GM12878 (cell line): ENCODE data around the gene TATDN2. TPM values are rescaled to one million over a fixed set of nuclear protein-coding genes. Genes with fewer than 3 reads are reported as not detected.

Experiments
- ATAC-seq: fragments of 200-7000 bp; cut with Tn5 transposase; 3 replicates; pipeline ENCODE4 v1.9.1; 2020; ENCODE audit warnings: mild to moderate bottlenecking, moderate library complexity
- BruUV-seq: library from RNA; stranded (reverse); fragments of 400-500 nt; replicated peaks from 2 replicates; lab custom pipeline; 2021; lab: Mats Ljungman, UMichigan
- CTCF ChIA-PET: fragments of 300-600 bp; sonication (Branson Sonifier 250); formaldehyde crosslinking; extraction: SDS; loops from one replicate; lab custom pipeline; 2021; ENCODE audit warnings: inconsistent platforms; lab: Yijun Ruan, JAX
- POLR2A ChIA-PET: fragments of 350-600 bp; formaldehyde crosslinking; extraction: SDS; loops from one replicate; lab custom pipeline; 2021; ENCODE audit warnings: inconsistent platforms; lab: Charles Lee
- RAD21 ChIA-PET: fragments of 300-600 bp; sonication (Branson Sonifier 250); formaldehyde crosslinking; loops from one replicate; lab custom pipeline; 2023; ENCODE audit warnings: antibody characterized with exemption; ENCODE audit not compliant: unreplicated experiment; lab: Charles Lee
- SMC1A ChIA-PET: fragments of 300-600 bp; sonication (Branson Sonifier 250); formaldehyde crosslinking; loops from one replicate; lab custom pipeline; 2023; ENCODE audit not compliant: unreplicated experiment, uncharacterized antibody; lab: Charles Lee
- DNase-seq: peaks from one replicate; pipeline ENCODE4 v3.0.0-alpha.2; 2011; ENCODE audit warnings: low read depth, low spot score
- FAIRE-seq: peaks from 3 replicates; lab custom pipeline; 2011; peaks lifted over from hg19 to GRCh38; lab: Jason Lieb, UNC
- H2AFZ ChIP-seq: 2 replicates; pipeline ENCODE4 v1.6.0; 2011; ENCODE audit warnings: low read depth, low read length, control low read depth; ENCODE audit not compliant: control insufficient read depth
- H3K27ac ChIP-seq: 2 replicates; pipeline ENCODE4 v1.5.1; 2011; ENCODE audit warnings: control low read depth; ENCODE audit not compliant: control insufficient read depth, insufficient read depth
- H3K27me3 ChIP-seq, 2 experiments: replicated peaks in 1 of 2; 2 replicates each; pipeline versions ENCODE4 v1.6.0 to v1.6.1; 2011; ENCODE audit warnings: low read length in 1 of 2; ENCODE audit not compliant: control insufficient read depth in 2 of 2, insufficient read depth in 2 of 2
- H3K36me3 ChIP-seq, 2 experiments: 2 replicates each; pipeline ENCODE4 v1.5.1; 2011; ENCODE audit warnings: low read length in 1 of 2; ENCODE audit not compliant: control insufficient read depth in 2 of 2, insufficient read depth in 2 of 2
- H3K4me1 ChIP-seq: 2 replicates; pipeline ENCODE4 v1.6.1; 2011; ENCODE audit warnings: mild to moderate bottlenecking, low read length, moderate library complexity, mixed read lengths; ENCODE audit not compliant: control insufficient read depth, insufficient read depth
- H3K4me2 ChIP-seq: 2 replicates; pipeline ENCODE4 v1.6.0; 2011; ENCODE audit warnings: control low read depth; ENCODE audit not compliant: control insufficient read depth, insufficient read depth
- H3K4me3 ChIP-seq: fragments of 200-600 bp; sonication (generic); 2 replicates; pipeline ENCODE4 v1.5.1; 2016
- H3K79me2 ChIP-seq: 2 replicates; pipeline ENCODE4 v1.6.0; 2011; ENCODE audit warnings: low read length; ENCODE audit not compliant: control insufficient read depth, insufficient read depth
- H3K9ac ChIP-seq: 2 replicates; pipeline ENCODE4 v1.8.0; 2011; ENCODE audit warnings: low read length, control low read depth, mixed read lengths; ENCODE audit not compliant: control insufficient read depth, insufficient read depth
- H3K9me3 ChIP-seq: replicated peaks from 3 replicates; pipeline ENCODE4 v1.5.1; 2011; ENCODE audit warnings: mild to moderate bottlenecking, low read length; ENCODE audit not compliant: control insufficient read depth, insufficient read depth
- H4K20me1 ChIP-seq: 2 replicates; pipeline ENCODE4 v1.6.0; 2011; ENCODE audit not compliant: control insufficient read depth, insufficient read depth
- ATF7 ChIP-seq: fragments of 450-650 bp; IDR thresholded peaks from 2 replicates; pipeline ENCODE4 v1.6.1; 2016; ENCODE audit warnings: low read depth, mild to moderate bottlenecking
- BACH1 ChIP-seq: fragments of 450-650 bp; IDR thresholded peaks from 2 replicates; pipeline ENCODE4 v1.6.1; 2017; ENCODE audit warnings: mild to moderate bottlenecking, borderline replicate concordance
- CBFB ChIP-seq: IDR thresholded peaks from 2 replicates; pipeline ENCODE4 v1.6.1; 2016; ENCODE audit warnings: antibody characterized with exemption, low read depth
- CREB1 ChIP-seq: IDR thresholded peaks from 2 replicates; pipeline ENCODE4 v1.6.1; 2012; ENCODE audit warnings: low read depth, mild to moderate bottlenecking, inconsistent platforms
- FOXM1 ChIP-seq: IDR thresholded peaks from 2 replicates; pipeline ENCODE4 v1.6.1; 2012; ENCODE audit warnings: low read depth, mild to moderate bottlenecking, inconsistent platforms, low read length, moderate library complexity
- HSF1 ChIP-seq: fragments of 150-350 bp; IDR thresholded peaks from 2 replicates; pipeline ENCODE4 v1.6.1; 2014; ENCODE audit warnings: mild to moderate bottlenecking, low read depth, low read length
- IKZF2 ChIP-seq, 2 experiments: fragments of 450-650 bp; IDR thresholded peaks; 2 replicates each; pipeline ENCODE4 v1.6.1; 2017; ENCODE audit warnings: mild to moderate bottlenecking in 2 of 2, moderate library complexity in 2 of 2
- LARP7 ChIP-seq: fragments of 450-650 bp; IDR thresholded peaks from 2 replicates; pipeline ENCODE4 v1.6.1; 2017; ENCODE audit warnings: mild to moderate bottlenecking
- NFYA ChIP-seq: IDR thresholded peaks from 2 replicates; pipeline ENCODE4 v1.6.1; 2011; ENCODE audit warnings: low read depth, mild to moderate bottlenecking, low read length, improper control_type of control experiment, borderline replicate concordance
- NR2C2 ChIP-seq: IDR thresholded peaks from 2 replicates; pipeline ENCODE4 v1.6.1; 2011; ENCODE audit warnings: borderline replicate concordance, low read depth; ENCODE audit not compliant: control insufficient read depth, insufficient read length
- NR2F1 ChIP-seq: fragments of 450-650 bp; conservative IDR thresholded peaks from 2 replicates; pipeline ENCODE4 v1.6.1; 2017; ENCODE audit warnings: mild to moderate bottlenecking
- PKNOX1 ChIP-seq: fragments of 450-650 bp; IDR thresholded peaks from 2 replicates; pipeline ENCODE4 v1.6.1; 2016; ENCODE audit warnings: mild to moderate bottlenecking
- RFX5 ChIP-seq: IDR thresholded peaks from 2 replicates; pipeline ENCODE4 v1.6.1; 2011; ENCODE audit warnings: low read depth, low read length, improper control_type of control experiment
- USF2 ChIP-seq: IDR thresholded peaks from 2 replicates; pipeline ENCODE4 v1.6.1; 2011; ENCODE audit warnings: low read depth, low read length, improper control_type of control experiment, borderline replicate concordance
- YBX1 ChIP-seq: fragments of 450-650 bp; IDR thresholded peaks from 2 replicates; pipeline ENCODE4 v1.6.1; 2016; ENCODE audit warnings: antibody characterized with exemption
- ZBED1 ChIP-seq: IDR thresholded peaks from 2 replicates; pipeline ENCODE4 v1.6.1; 2016; ENCODE audit warnings: borderline replicate concordance
- WGBS: methylation state at CpG from one replicate; pipeline ENCODE4 v1.1.6; 2016; ENCODE audit warnings: low lambda C conversion rate; ENCODE audit not compliant: insufficient replicate concordance, insufficient coverage; ENCODE audit errors: missing lambda C conversion rate; 5-methylcytosine and 5-hydroxymethylcytosine counted together
- in situ Hi-C: fragments of 300-500 bp; cut with MboI; formaldehyde crosslinking; loops from 9 replicates; pipeline ENCODE4 v1.14.3; 2018; ENCODE audit warnings: mixed read lengths
- intact Hi-C: fragments of 100-400 bp; cut with micrococcal nuclease; formaldehyde crosslinking; loops from one replicate; pipeline ENCODE4 v1.14.2; 2022; ENCODE audit not compliant: unreplicated experiment
- polyA plus RNA-seq, 11 experiments: library from polyadenylated mRNA; depleted of rRNA in 4 of 11; unstranded in 6 of 11; stranded (reverse) in 5 of 11; fragments of >200 nt; fragmentation: Nextera tagmentation in 4 of 11; fragmentation: Illumina TruSeq in 1 of 11; extraction: Ambion mirVana in 4 of 11; extraction: Trizol in 1 of 11; gene quantifications; 1 replicate in 1 of 11; 2 replicates in 10 of 11; pipeline versions ENCODE4 v1.2.1 to v1.2.3, GENCODE V29; 2011 to 2016; ENCODE audit warnings: inconsistent platforms in 2 of 11, missing spikeins in 2 of 11, low read depth in 1 of 11
- total RNA-seq, 4 experiments: library from RNA; depleted of rRNA in 3 of 4; stranded (reverse); fragments of >200 nt in 3 of 4; fragmentation: Illumina TruSeq in 1 of 4; extraction: Trizol in 1 of 4; gene quantifications; 2 replicates each; pipeline versions ENCODE4 v1.2.1 to v1.2.3, GENCODE V29; 2013 to 2021

TATDN2 gene
- total and polyA plus RNA-seq, 10 of the 15 experiments (the other 5 are each of a cell fraction or from before 2014, with no cell fraction given): 4.2 to 36.5 (median 15.8) TPM

DNA sequence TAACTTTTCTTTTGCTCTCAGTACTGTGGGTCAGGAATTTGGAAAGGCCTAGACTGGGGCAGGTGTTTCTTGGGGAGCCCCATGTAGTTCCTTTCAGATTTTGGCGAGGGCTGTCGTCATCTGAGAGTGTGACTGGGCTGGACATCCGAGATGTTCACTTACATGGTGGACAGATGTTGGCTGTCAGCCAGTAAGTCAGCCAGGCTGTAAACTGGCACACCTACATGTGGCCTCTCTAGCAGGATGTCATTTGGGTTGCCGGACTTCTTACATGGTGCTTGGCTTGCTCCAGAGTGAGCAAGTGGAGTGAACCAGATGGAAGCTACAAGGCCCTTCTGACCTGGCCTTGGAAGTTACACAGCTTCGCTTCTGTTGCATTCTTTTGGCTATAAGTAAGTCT, 20.7 kb downstream of the TATDN2 start:
- no peak for FAIRE-seq
- in situ Hi-C loops: no loop called here
- no peak overlapping the region for H3K4me3 ChIP-seq
- CTCF ChIA-PET: interaction anchor here (1.3 kb wide), 1 partner anchor 12 kb away, joined by 6 read pairs; no protein-coding TSS in a partner anchor
- no peak overlapping the region for H2AFZ ChIP-seq
- TF ChIP-seq PKNOX1: no peak
- TF ChIP-seq, all 136 proteins: peak for 0
- ATAC-seq (no peak), DNase-seq (no peak)
- WGBS: 98% methylated on average over 5 of the region's 5 CpGs
- BruUV-seq: no TSS peak
- Histone ChIP-seq H3K79me2 (peaks cover 53% of the 10 kb centered on the region), H3K36me3 (peaks cover 22 to 37% of the 10 kb centered on the region in 2 experiments; a peak in 3 of 4 replicates), H3K4me1 (peaks cover 2% of the 10 kb centered on the region; the same call in 1 of the 2 replicates), H3K27ac (no peak overlapping the region), H3K27me3 (no peaks in the 10 kb centered on the region), H3K4me2 (no peak overlapping the region), H3K9ac (no peak overlapping the region), H4K20me1 (no peaks in the 10 kb centered on the region; the same call in none of the 2 replicates), H3K9me3 (no peaks in the 10 kb centered on the region)
- intact Hi-C loops: no loop called here
- ChIA-PET SMC1A (no interaction called here), POLR2A (interaction anchor here (0.9 to 1.2 kb wide), 2 partner anchors 10 to 14 kb away, joined by 3 read pairs; no protein-coding TSS in a partner anchor), RAD21 (no interaction called here)

GRCh38 chr3:10269443-10269842, 21.2 kb downstream of the TATDN2 start:
- H4K20me1 ChIP-seq: no peaks in the 10 kb centered on the region; the same call in none of the 2 replicates
- H3K4me1 ChIP-seq: peaks cover 4% of the 10 kb centered on the region; the same call in 1 of the 2 replicates
- H3K9me3 ChIP-seq: no peaks in the 10 kb centered on the region
- BruUV-seq: no TSS peak
- ChIA-PET RAD21 (interaction anchor here (1.5 kb wide), 1 partner anchor 337 kb away, joined by 4 read pairs; no protein-coding TSS in a partner anchor), SMC1A (no interaction called here), CTCF (no interaction called here), POLR2A (no interaction called here)
- intact Hi-C loops (no loop called here), in situ Hi-C loops (no loop called here)
- peaks cover 54% of the 10 kb centered on the region for H3K79me2 ChIP-seq
- peaks cover 21 to 37% of the 10 kb centered on the region in 2 experiments; a peak in 3 of 4 replicates for H3K36me3 ChIP-seq
- no peak overlapping the region for H3K4me2 ChIP-seq
- H2AFZ ChIP-seq: no peak overlapping the region
- DNase-seq (no peak), FAIRE-seq (no peak), ATAC-seq (no peak)
- 90% methylated on average over 5 of the region's 5 CpGs for WGBS
- H3K9ac ChIP-seq: no peak overlapping the region
- no peak overlapping the region for H3K4me3 ChIP-seq
- H3K27ac ChIP-seq: no peak overlapping the region
- no peaks in the 10 kb centered on the region for H3K27me3 ChIP-seq
- TF ChIP-seq NFYA (no peak), YBX1 (no peak), LARP7 (no peak), BACH1 (no peak), NR2F1 (no peak), USF2 (no peak), ZBED1 (no peak), CREB1 (no peak), IKZF2 (IDR thresholded peaks at IDR 0.05) (no peak), FOXM1 (no peak), HSF1 (no peak), CBFB (no peak), RFX5 (no peak), ATF7 (no peak), NR2C2 (no peak)
